Smooth muscle cell (in vitro differentiated cells): ENCODE data around the gene HCN2. TPM values are rescaled to one million over a fixed set of nuclear protein-coding genes. Genes with fewer than 3 reads are reported as not detected.

ENCODE experiments used
- DNase-seq: peaks from one replicate; lab custom pipeline; 2025; ENCODE audit not compliant: unreplicated experiment; lab: John Stamatoyannopoulos, UW
- H2AFZ ChIP-seq: fragments of 200-600 bp; sonication (generic); 2 replicates; pipeline ENCODE4 v1.6.0; 2016; ENCODE audit warnings: antibody characterized with exemption, low read depth, mild to moderate bottlenecking
- H3F3A ChIP-seq: fragments of 200-600 bp; sonication (generic); 2 replicates; pipeline ENCODE4 v1.6.0; 2017; ENCODE audit warnings: antibody characterized with exemption, low read depth
- H3K27ac ChIP-seq: fragments of 200-600 bp; sonication (generic); 2 replicates; pipeline ENCODE4 v1.5.1; 2016; ENCODE audit warnings: low read depth, mild to moderate bottlenecking
- H3K27me3 ChIP-seq: fragments of 200-600 bp; sonication (generic); 2 replicates; pipeline ENCODE4 v1.6.1; 2016; ENCODE audit warnings: low read depth, mild to moderate bottlenecking
- H3K36me3 ChIP-seq: fragments of 200-600 bp; sonication (generic); 2 replicates; pipeline ENCODE4 v1.5.1; 2016; ENCODE audit warnings: low read depth
- H3K4me1 ChIP-seq: fragments of 200-600 bp; sonication (generic); 2 replicates; pipeline ENCODE4 v1.5.1; 2016; ENCODE audit warnings: low read depth
- H3K4me2 ChIP-seq: fragments of 200-600 bp; sonication (generic); 2 replicates; pipeline ENCODE4 v1.6.0; 2016; ENCODE audit warnings: mild to moderate bottlenecking
- H3K4me3 ChIP-seq: fragments of 200-600 bp; sonication (generic); 2 replicates; pipeline ENCODE4 v1.5.1; 2016; ENCODE audit warnings: mild to moderate bottlenecking
- H3K79me2 ChIP-seq: fragments of 200-600 bp; sonication (generic); 2 replicates; pipeline ENCODE4 v1.6.0; 2016; ENCODE audit warnings: low read depth, mild to moderate bottlenecking
- H3K9ac ChIP-seq: fragments of 200-600 bp; sonication (generic); 2 replicates; pipeline ENCODE4 v1.6.0; 2016; ENCODE audit warnings: low read depth
- H3K9me3 ChIP-seq: fragments of 200-600 bp; sonication (generic); replicated peaks from 2 replicates; pipeline ENCODE4 v1.5.1; 2016; ENCODE audit warnings: low read depth
- H4K20me1 ChIP-seq: fragments of 200-600 bp; sonication (generic); 2 replicates; pipeline ENCODE4 v1.6.0; 2016; ENCODE audit warnings: low read depth
- WGBS: methylation state at CpG from one replicate; pipeline ENCODE4 v1.1.7; 2016; ENCODE audit warnings: low lambda C conversion rate; 5-methylcytosine and 5-hydroxymethylcytosine counted together
- polyA plus RNA-seq: library from polyadenylated mRNA; unstranded; fragments of >200 nt; fragmentation: Nextera tagmentation; extraction: Ambion mirVana; gene quantifications from 2 replicates; pipeline ENCODE4 v1.2.1, GENCODE V29; 2016
- total RNA-seq: library from RNA; depleted of rRNA; stranded (reverse); fragments of >200 nt; gene quantifications from 2 replicates; pipeline ENCODE4 v1.2.3, GENCODE V29; 2014
- TF ChIP-seq, protein P1 (sequence below): fragments of 200-600 bp; sonication (generic); IDR thresholded peaks from 2 replicates; pipeline ENCODE4 v1.5.1; 2017; ENCODE audit warnings: borderline replicate concordance, mild to moderate bottlenecking, antibody characterized with exemption; ENCODE audit not compliant: insufficient read depth, poor library complexity, severe bottlenecking

HCN2 gene
- total and polyA plus RNA-seq, 2 experiments from 2014 or later: 0.49 to 0.81 TPM

DNA sequence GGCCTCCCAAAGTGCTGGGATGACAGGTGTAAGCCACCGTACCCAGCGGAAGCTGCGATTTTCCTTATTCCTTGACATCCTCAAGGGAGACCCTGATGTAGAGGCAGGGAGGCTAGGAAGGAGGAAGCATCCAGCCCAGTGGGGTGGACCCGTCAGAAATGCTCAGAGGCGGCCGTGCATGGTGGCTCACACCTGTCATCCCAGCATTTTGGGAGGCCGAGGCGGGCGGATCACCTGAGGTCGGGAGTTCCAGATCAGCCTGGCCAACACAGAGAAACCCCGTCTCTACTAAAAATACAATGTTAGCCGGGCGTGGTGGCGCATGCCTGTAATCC lies 34.2 kb upstream of the HCN2 start:
- WGBS: 97% methylated on average over 14 of the region's 14 CpGs
- Histone ChIP-seq H3K36me3 (no peaks in the 10 kb centered on the region), H3K4me3 (no peak overlapping the region), H3K27ac (no peak overlapping the region), H3K9ac (no peak overlapping the region), H3K4me1 (peaks cover 6% of the 10 kb centered on the region), H2AFZ (no peak overlapping the region), H3K9me3 (no peaks in the 10 kb centered on the region), H3K4me2 (no peak overlapping the region), H3F3A (no peaks in the 10 kb centered on the region), H3K79me2 (no peaks in the 10 kb centered on the region), H3K27me3 (no peaks in the 10 kb centered on the region), H4K20me1 (no peaks in the 10 kb centered on the region)
- TF ChIP-seq, protein P1, sequence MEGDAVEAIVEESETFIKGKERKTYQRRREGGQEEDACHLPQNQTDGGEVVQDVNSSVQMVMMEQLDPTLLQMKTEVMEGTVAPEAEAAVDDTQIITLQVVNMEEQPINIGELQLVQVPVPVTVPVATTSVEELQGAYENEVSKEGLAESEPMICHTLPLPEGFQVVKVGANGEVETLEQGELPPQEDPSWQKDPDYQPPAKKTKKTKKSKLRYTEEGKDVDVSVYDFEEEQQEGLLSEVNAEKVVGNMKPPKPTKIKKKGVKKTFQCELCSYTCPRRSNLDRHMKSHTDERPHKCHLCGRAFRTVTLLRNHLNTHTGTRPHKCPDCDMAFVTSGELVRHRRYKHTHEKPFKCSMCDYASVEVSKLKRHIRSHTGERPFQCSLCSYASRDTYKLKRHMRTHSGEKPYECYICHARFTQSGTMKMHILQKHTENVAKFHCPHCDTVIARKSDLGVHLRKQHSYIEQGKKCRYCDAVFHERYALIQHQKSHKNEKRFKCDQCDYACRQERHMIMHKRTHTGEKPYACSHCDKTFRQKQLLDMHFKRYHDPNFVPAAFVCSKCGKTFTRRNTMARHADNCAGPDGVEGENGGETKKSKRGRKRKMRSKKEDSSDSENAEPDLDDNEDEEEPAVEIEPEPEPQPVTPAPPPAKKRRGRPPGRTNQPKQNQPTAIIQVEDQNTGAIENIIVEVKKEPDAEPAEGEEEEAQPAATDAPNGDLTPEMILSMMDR: no peak
- no peak for DNase-seq

GRCh38 chr19:556611-557382 lies 32.9 kb upstream of the HCN2 start:
- no peaks in the 10 kb centered on the region for H3F3A ChIP-seq
- TF ChIP-seq, protein P1: no peak
- no peak overlapping the region for H3K4me3 ChIP-seq
- H3K4me1 ChIP-seq: peaks cover 6% of the 10 kb centered on the region
- no peaks in the 10 kb centered on the region for H4K20me1 ChIP-seq
- H3K9me3 ChIP-seq: no peaks in the 10 kb centered on the region
- WGBS: 92% methylated on average over 27 of the region's 31 CpGs
- H3K79me2 ChIP-seq: no peaks in the 10 kb centered on the region
- no peak overlapping the region for H2AFZ ChIP-seq
- H3K27ac ChIP-seq: no peak overlapping the region
- no peak overlapping the region for H3K9ac ChIP-seq
- no peaks in the 10 kb centered on the region for H3K36me3 ChIP-seq
- H3K4me2 ChIP-seq: no peak overlapping the region
- H3K27me3 ChIP-seq: no peaks in the 10 kb centered on the region
- DNase-seq: no peak

- no peaks in the 10 kb centered on the region for H4K20me1 ChIP-seq
- no peaks in the 10 kb centered on the region for H3K27me3 ChIP-seq
- no peak overlapping the region for H2AFZ ChIP-seq
- 61% methylated on average over 21 of the region's 21 CpGs for WGBS
- no peak for DNase-seq
- no peak overlapping the region for H3K4me3 ChIP-seq
- no peak overlapping the region for H3K4me2 ChIP-seq
- no peak overlapping the region for H3K27ac ChIP-seq
- TF ChIP-seq, protein P1: no peak
- H3K36me3 ChIP-seq: no peaks in the 10 kb centered on the region
- H3K9ac ChIP-seq: no peak overlapping the region
- H3F3A ChIP-seq: no peaks in the 10 kb centered on the region
- peaks cover 6% of the 10 kb centered on the region for H3K4me1 ChIP-seq
- no peaks in the 10 kb centered on the region for H3K9me3 ChIP-seq
- H3K79me2 ChIP-seq: no peaks in the 10 kb centered on the region
These were observed 30.8 kb upstream of the HCN2 start for GRCh38 chr19:558770-559439.
